ENCODE measurements around the gene DCD.
"Not testable (repeated sequence)": the region's sequence is repeated elsewhere in the genome, so short reads cannot be mapped to it uniquely, and the experiment has no call there.

Gene DCD

DNA sequence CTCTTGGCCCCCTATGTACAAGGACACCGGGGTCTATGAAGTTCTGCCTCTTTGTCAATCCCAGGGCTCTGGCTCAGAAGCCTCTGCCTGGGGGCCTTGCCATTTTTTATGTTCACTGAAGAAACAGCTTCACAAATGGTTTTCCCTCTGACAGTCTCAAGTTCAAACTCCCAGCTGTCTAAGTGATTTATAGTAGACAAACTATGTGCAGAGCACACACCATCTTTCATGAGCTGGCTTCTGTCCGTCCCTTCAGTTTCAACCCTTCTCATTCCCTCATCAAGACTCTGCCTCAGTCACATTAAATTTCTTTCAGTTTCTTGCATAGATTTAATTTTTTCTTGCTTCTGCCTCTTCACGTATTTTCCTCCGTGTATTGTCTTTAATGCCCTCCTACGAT, 2.7 kb upstream of the DCD start:
- H3K36me3 ChIP-seq (ENCODE audit: insufficient read depth, low read depth, low read length) = no peaks in the 10 kb centered on the region
- H3K27me3 ChIP-seq (ENCODE audit: insufficient read depth, low read length) = no peaks in the 10 kb centered on the region; the same call in 1 of the 2 replicates
- H3K4me1 ChIP-seq (ENCODE audit: insufficient read depth, low read length) = 0 out of 2 replicates have a peak, but pooled peaks cover 4% of the 10 kb centered on the region
- no peak overlapping the region for H3K27ac ChIP-seq (ENCODE audit: low read length)
- H3K9me3 ChIP-seq (ENCODE audit: insufficient read depth, low read depth, low read length) = no peaks in the 10 kb centered on the region
- H3K4me3 ChIP-seq (ENCODE audit: low read length) = no peak overlapping the region
- no peak overlapping the region for H3K9ac ChIP-seq (ENCODE audit: low read depth, low read length)

DNA sequence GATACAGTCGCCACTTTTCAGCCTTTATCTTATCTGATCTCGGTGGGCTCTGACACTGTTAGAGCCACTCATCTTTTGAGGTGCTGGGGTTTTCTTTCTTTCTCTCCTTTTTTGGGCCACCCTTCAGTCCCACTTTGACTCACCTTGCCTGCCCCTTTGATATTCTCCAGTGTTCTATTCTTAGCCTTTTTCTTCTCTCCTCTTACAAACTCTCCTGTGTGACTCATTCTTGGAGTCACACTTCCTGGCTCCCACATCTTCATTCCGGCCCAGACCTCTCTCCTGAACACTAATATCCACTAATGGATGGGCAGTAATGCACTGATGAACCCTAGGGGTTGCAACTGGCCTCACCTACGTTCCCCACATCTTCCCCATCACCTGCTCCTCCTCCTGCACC, 2.2 kb upstream of the DCD start:
- Histone ChIP-seq H3K27me3 (ENCODE audit: insufficient read depth, low read length) (peaks cover 4% of the 10 kb centered on the region; the same call in 1 of the 2 replicates), H3K4me1 (ENCODE audit: insufficient read depth, low read length) (0 out of 2 replicates have a peak, but pooled peaks cover 4% of the 10 kb centered on the region), H3K36me3 (ENCODE audit: insufficient read depth, low read depth, low read length) (no peaks in the 10 kb centered on the region), H3K9ac (ENCODE audit: low read depth, low read length) (no peak overlapping the region), H3K27ac (ENCODE audit: low read length) (no peak overlapping the region), H3K9me3 (ENCODE audit: insufficient read depth, low read depth, low read length) (no peaks in the 10 kb centered on the region), H3K4me3 (ENCODE audit: low read length) (no peak overlapping the region)

- Histone ChIP-seq H3K27me3 (ENCODE audit: insufficient read depth, low read length) (peaks cover 8% of the 10 kb centered on the region; the same call in 1 of the 2 replicates), H3K9ac (ENCODE audit: low read depth, low read length) (no peak overlapping the region), H3K9me3 (ENCODE audit: insufficient read depth, low read depth, low read length) (no peaks in the 10 kb centered on the region), H3K4me1 (ENCODE audit: insufficient read depth, low read length) (0 out of 2 replicates have a peak, but pooled peaks cover 2% of the 10 kb centered on the region), H3K4me3 (ENCODE audit: low read length) (no peak overlapping the region), H3K36me3 (ENCODE audit: insufficient read depth, low read depth, low read length) (no peaks in the 10 kb centered on the region), H3K27ac (ENCODE audit: low read length) (no peak overlapping the region)
These were observed 1.7 kb upstream of the DCD start for GRCh38 chr12:54649825-54650224.

DNA sequence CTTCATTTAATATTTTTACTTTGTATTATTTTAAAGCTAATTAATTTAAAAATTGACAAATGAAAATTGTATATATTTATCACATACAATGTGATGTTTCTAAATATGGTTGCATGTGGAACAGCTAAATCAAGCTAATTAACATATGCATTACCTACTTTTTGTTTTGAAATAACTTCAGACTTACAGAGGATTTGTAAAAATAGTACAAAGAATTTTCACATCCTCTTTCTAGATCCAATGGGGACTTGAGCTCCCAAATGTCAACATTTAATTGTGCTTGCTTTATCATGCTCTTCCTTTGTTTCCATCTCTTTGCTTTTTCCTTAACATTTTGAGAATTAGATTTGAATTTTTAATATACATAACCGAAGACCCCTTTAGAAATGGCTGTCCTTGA, 6.6 kb downstream of the DCD start:
- Histone ChIP-seq H3K9ac (ENCODE audit: low read depth, low read length) (no peak overlapping the region), H3K4me1 (ENCODE audit: insufficient read depth, low read length) (no peaks in the 10 kb centered on the region), H3K36me3 (ENCODE audit: insufficient read depth, low read depth, low read length) (no peaks in the 10 kb centered on the region), H3K27ac (ENCODE audit: low read length) (no peak overlapping the region), H3K4me3 (ENCODE audit: low read length) (no peak overlapping the region), H3K27me3 (ENCODE audit: insufficient read depth, low read length) (peaks cover 19% of the 10 kb centered on the region; the same call in 1 of the 2 replicates), H3K9me3 (ENCODE audit: insufficient read depth, low read depth, low read length) (no peaks in the 10 kb centered on the region)

GRCh38 chr12:54641089-54641488, 7.1 kb downstream of the DCD start:
- Histone ChIP-seq H3K4me3 (ENCODE audit: low read length) (no peak overlapping the region), H3K36me3 (ENCODE audit: insufficient read depth, low read depth, low read length) (no peaks in the 10 kb centered on the region), H3K27ac (ENCODE audit: low read length) (no peak overlapping the region), H3K4me1 (ENCODE audit: insufficient read depth, low read length) (no peaks in the 10 kb centered on the region), H3K9ac (ENCODE audit: low read depth, low read length) (no peak overlapping the region), H3K27me3 (ENCODE audit: insufficient read depth, low read length) (peaks cover 19% of the 10 kb centered on the region; the same call in 1 of the 2 replicates), H3K9me3 (ENCODE audit: insufficient read depth, low read depth, low read length) (no peaks in the 10 kb centered on the region)

DNA sequence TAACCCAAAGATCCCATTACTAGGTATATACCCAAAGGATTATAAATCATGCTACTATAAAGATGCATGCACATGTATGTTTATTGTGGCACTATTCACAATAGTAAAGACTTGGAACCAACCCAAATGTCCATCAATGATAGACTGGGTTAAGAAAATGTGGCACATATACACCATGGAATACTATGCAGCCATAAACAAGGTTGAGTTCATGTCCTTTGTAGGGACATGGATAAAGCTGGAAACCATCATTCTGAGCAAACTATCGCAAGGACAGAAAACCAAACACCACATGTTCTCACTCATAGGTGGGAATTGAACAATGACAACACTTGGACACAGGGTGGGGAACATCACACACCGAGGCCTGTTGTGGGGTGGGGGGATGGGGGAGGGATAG, 9.1 kb downstream of the DCD start:
- H3K9me3 ChIP-seq (ENCODE audit: insufficient read depth, low read depth, low read length); H3K27ac ChIP-seq (ENCODE audit: low read length); H3K4me1 ChIP-seq (ENCODE audit: insufficient read depth, low read length); H3K4me3 ChIP-seq (ENCODE audit: low read length); H3K9ac ChIP-seq (ENCODE audit: low read depth, low read length); H3K36me3 ChIP-seq (ENCODE audit: insufficient read depth, low read depth, low read length): not testable (repeated sequence)
- H3K27me3 ChIP-seq (ENCODE audit: insufficient read depth, low read length) = peaks cover 11% of the 10 kb centered on the region; the same call in 1 of the 2 replicates

DNA sequence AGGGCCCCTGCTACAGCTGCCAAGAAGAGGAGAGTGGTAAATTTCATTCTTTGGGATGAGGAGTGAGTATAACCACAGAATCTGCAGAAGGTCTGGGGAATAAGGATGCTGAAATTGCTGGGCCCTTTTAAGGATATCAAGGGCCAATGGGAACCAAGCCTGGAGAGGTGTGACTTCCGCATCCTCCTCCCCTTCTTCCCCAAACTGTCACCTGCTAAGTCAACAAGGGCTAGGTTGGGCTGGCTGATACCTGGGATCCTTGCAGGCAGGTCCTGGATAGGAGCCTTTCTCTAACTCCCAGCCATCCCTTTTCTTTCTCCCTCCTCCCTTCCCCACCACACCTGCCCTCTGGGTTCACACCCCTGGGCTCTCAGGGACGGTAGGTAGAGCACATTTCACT, 13.4 kb downstream of the DCD start, which contains the start of gene LACRT:
LACRT (minus strand) TSS at position 101 of the 400 bp plus-strand sequence; CDS start at position 47, 54 bp downstream.
- no peaks in the 10 kb centered on the region for H3K4me1 ChIP-seq (ENCODE audit: insufficient read depth, low read length)
- H3K27me3 ChIP-seq (ENCODE audit: insufficient read depth, low read length) = no peaks in the 10 kb centered on the region; the same call in 1 of the 2 replicates
- no peak within 1 kb of the TSS for H3K9ac ChIP-seq (ENCODE audit: low read depth, low read length)
- H3K9me3 ChIP-seq (ENCODE audit: insufficient read depth, low read depth, low read length) = no peaks in the 10 kb centered on the region
- H3K4me3 ChIP-seq (ENCODE audit: low read length) = no peak within 1 kb of the TSS
- H3K27ac ChIP-seq (ENCODE audit: low read length) = no peak within 1 kb of the TSS
- no peaks in the 10 kb centered on the region for H3K36me3 ChIP-seq (ENCODE audit: insufficient read depth, low read depth, low read length)

DNA sequence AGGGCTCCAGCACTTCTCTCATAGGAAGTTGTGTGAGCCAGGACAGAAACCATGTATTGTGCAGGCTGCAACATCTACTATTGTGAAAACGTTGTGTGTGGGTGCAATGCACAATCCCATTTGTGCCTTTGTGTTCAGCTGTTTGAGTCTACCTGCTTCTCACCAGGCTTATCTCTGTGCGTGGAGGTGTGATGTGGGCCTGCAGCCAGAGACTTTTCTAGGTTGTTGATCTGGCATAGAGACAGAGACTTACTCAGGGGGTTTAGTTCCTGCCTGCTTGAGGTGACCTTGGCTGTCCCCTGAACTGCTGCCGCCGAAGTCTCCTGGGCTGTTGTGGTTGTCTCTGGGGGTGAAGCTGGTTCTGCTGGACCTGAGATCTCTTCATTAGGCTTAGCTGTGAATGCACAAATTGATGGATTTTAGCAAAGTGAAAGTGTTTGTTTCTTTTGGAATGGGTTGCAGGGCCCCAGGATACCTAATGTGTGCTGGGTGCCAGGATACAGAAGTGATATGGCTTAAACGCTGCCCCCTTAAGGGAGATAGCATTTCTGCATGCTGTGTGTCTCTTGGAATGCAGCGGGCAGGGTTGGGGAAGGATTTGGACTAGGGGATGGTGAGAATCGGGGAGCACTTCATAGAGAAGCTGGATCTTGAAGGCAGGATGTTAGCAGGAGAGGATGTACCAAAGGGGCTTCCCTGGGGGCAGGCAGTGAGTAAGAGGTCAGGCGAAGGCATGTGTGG, 16.0 kb downstream of the DCD start:
- H3K27ac ChIP-seq (ENCODE audit: low read length) = no peak overlapping the region
- peaks cover 15% of the 10 kb centered on the region for H3K9me3 ChIP-seq (ENCODE audit: insufficient read depth, low read depth, low read length)
- H3K9ac ChIP-seq (ENCODE audit: low read depth, low read length) = no peak overlapping the region

GRCh38 chr12:54631551-54631950, 16.6 kb downstream of the DCD start:
- peaks cover 17% of the 10 kb centered on the region for H3K9me3 ChIP-seq (ENCODE audit: insufficient read depth, low read depth, low read length)
- H3K4me1 ChIP-seq (ENCODE audit: insufficient read depth, low read length) = no peaks in the 10 kb centered on the region
- H3K36me3 ChIP-seq (ENCODE audit: insufficient read depth, low read depth, low read length) = no peaks in the 10 kb centered on the region
- H3K27me3 ChIP-seq (ENCODE audit: insufficient read depth, low read length) = no peaks in the 10 kb centered on the region; the same call in 1 of the 2 replicates
- no peak overlapping the region for H3K4me3 ChIP-seq (ENCODE audit: low read length)
- no peak overlapping the region for H3K27ac ChIP-seq (ENCODE audit: low read length)
- no peak overlapping the region for H3K9ac ChIP-seq (ENCODE audit: low read depth, low read length)

More for the DNA sequence above, 16.0 kb downstream of the DCD start:
- Histone ChIP-seq H3K36me3 (ENCODE audit: insufficient read depth, low read depth, low read length) (no peaks in the 10 kb centered on the region), H3K27me3 (ENCODE audit: insufficient read depth, low read length) (no peaks in the 10 kb centered on the region; the same call in 1 of the 2 replicates), H3K4me1 (ENCODE audit: insufficient read depth, low read length) (no peaks in the 10 kb centered on the region), H3K4me3 (ENCODE audit: low read length) (no peak overlapping the region)

DNA sequence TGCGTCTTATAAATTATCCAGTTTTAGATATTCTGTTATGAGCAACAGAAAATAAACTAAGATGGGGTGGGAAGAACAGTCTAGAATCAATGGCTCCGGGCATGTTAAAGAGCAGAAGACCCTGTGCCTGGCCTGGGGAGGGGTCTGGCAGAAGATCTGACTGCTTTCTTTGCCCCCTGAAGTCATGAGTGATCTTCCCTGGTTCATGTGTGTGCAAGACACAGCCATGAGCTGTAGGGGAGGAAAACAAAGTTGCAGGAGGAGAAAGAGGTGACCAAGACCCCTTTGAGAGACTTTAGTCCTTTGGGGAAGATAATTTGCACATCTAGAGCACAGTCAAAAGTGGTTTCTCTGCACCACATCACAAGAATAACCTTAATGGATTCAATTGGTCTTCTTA, 18.2 kb downstream of the DCD start:
- H3K4me1 ChIP-seq (ENCODE audit: insufficient read depth, low read length) = no peaks in the 10 kb centered on the region
- peaks cover 17% of the 10 kb centered on the region for H3K9me3 ChIP-seq (ENCODE audit: insufficient read depth, low read depth, low read length)
- H3K4me3 ChIP-seq (ENCODE audit: low read length) = no peak overlapping the region
- H3K36me3 ChIP-seq (ENCODE audit: insufficient read depth, low read depth, low read length) = no peaks in the 10 kb centered on the region
- H3K27ac ChIP-seq (ENCODE audit: low read length) = no peak overlapping the region
- no peak overlapping the region for H3K9ac ChIP-seq (ENCODE audit: low read depth, low read length)
- no peaks in the 10 kb centered on the region; the same call in 1 of the 2 replicates for H3K27me3 ChIP-seq (ENCODE audit: insufficient read depth, low read length)

GRCh38 chr12:54628186-54628846, 19.8 kb downstream of the DCD start:
- no peaks in the 10 kb centered on the region; the same call in 1 of the 2 replicates for H3K27me3 ChIP-seq (ENCODE audit: insufficient read depth, low read length)
- no peaks in the 10 kb centered on the region for H3K4me1 ChIP-seq (ENCODE audit: insufficient read depth, low read length)
- H3K27ac ChIP-seq (ENCODE audit: low read length) = no peak overlapping the region
- peaks cover 17% of the 10 kb centered on the region for H3K9me3 ChIP-seq (ENCODE audit: insufficient read depth, low read depth, low read length)
- H3K9ac ChIP-seq (ENCODE audit: low read depth, low read length) = no peak overlapping the region
- no peak overlapping the region for H3K4me3 ChIP-seq (ENCODE audit: low read length)
- no peaks in the 10 kb centered on the region for H3K36me3 ChIP-seq (ENCODE audit: insufficient read depth, low read depth, low read length)

DNA sequence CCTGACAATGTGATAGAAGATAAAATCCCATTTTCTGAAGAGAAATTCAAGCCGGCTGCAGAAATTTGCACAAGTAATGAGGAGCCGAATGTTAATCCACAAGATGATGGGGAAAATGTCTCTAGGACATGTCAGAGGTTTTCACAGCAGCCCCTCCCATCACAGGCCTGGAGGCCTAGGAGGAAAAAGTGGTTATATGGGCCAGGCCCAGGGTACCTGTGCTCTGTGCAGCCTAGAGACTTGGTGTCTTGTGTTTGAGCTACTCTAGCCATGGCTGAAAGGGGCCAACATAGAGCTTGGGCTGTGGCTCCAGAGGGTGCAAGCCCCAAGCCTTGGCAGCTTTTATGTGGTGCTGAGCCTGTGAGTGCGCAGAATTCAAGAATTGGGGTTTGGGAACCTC, 20.9 kb downstream of the DCD start:
- Histone ChIP-seq H3K36me3 (ENCODE audit: insufficient read depth, low read depth, low read length) (no peaks in the 10 kb centered on the region), H3K9me3 (ENCODE audit: insufficient read depth, low read depth, low read length) (peaks cover 17% of the 10 kb centered on the region), H3K4me3 (ENCODE audit: low read length) (no peak overlapping the region), H3K9ac (ENCODE audit: low read depth, low read length) (no peak overlapping the region), H3K27me3 (ENCODE audit: insufficient read depth, low read length) (no peaks in the 10 kb centered on the region), H3K4me1 (ENCODE audit: insufficient read depth, low read length) (no peaks in the 10 kb centered on the region), H3K27ac (ENCODE audit: low read length) (no peak overlapping the region)
